Activated T-helper 2 cell treated with anti-CD3 and anti-CD28 coated beads, Interferon-gamma antibody, Interleukin-2, Interleukin-4, amounts not matched to agents 10 μg/mL and 5 μg/mL and 100 μg/mL, durations not matched to agents 14 hours and 24 hours and 36 hours (primary cell): Measurements from ENCODE around the gene OGFOD2. TPM values are rescaled to one million over a fixed set of nuclear protein-coding genes. Genes with fewer than 3 reads are reported as not detected.
"Not testable (repeated sequence)": the region's sequence is repeated elsewhere in the genome, so short reads cannot be mapped to it uniquely, and the experiment has no call there.

Experiments
- DNase-seq: peaks from one replicate; pipeline ENCODE4 v3.0.0; 2021; ENCODE audit warnings: low spot score
- H3K27ac Mint-ChIP-seq: one replicate; pipeline ENCODE4 v1.8.0; 2021; ENCODE audit warnings: mixed read lengths
- H3K27me3 Mint-ChIP-seq: one replicate; pipeline ENCODE4 v1.8.0; 2021; ENCODE audit warnings: low read depth, mixed read lengths
- H3K36me3 Mint-ChIP-seq: one replicate; pipeline ENCODE4 v1.8.0; 2021; ENCODE audit warnings: low read depth, mixed read lengths
- H3K4me1 Mint-ChIP-seq: one replicate; pipeline ENCODE4 v1.8.0; 2021; ENCODE audit warnings: low read depth, mixed read lengths
- H3K4me3 Mint-ChIP-seq: one replicate; pipeline ENCODE4 v1.8.0; 2021; ENCODE audit warnings: low read depth, mild to moderate bottlenecking, moderate library complexity, mixed read lengths
- H3K9me3 Mint-ChIP-seq: one replicate; pipeline ENCODE4 v1.8.0; 2021; ENCODE audit warnings: mixed read lengths
- intact Hi-C: fragments of 100-400 bp; cut with micrococcal nuclease; formaldehyde crosslinking; loops from one replicate; pipeline ENCODE4 v1.15.1; 2023
- total RNA-seq: library from RNA; stranded (reverse); gene quantifications from 2 replicates; pipeline ENCODE4 v1.2.3, GENCODE V29; 2022

The OGFOD2 gene
- 20.3 and 21.3 TPM in 2 replicates for total RNA-seq

- no peaks in the 10 kb centered on the region for H3K36me3 Mint-ChIP-seq
- no peaks in the 10 kb centered on the region for H3K9me3 Mint-ChIP-seq
- no peaks in the 10 kb centered on the region for H3K27me3 Mint-ChIP-seq
- H3K4me3 Mint-ChIP-seq = peak within 1 kb of the TSS; percentile 93
- H3K4me1 Mint-ChIP-seq = peaks cover 11% of the 10 kb centered on the region
- intact Hi-C loops = loop anchor here (1.0 to 5.0 kb wide), 7 partner anchors 9 to 607 kb away; partner anchors contain the start of genes ABCB9, KNTC1, MPHOSPH9 and MTRFR
- peak; percentile 92 for DNase-seq
- peak within 1 kb of the TSS; percentile 98 for H3K27ac Mint-ChIP-seq
Measured at GRCh38 chr12:122974892-122975789, at the start of gene OGFOD2. TSS of gene OGFOD2 (plus strand) at chr12:122975244. CDS start at chr12:122975252, 8 bp downstream.

- peaks cover 2% of the 10 kb centered on the region for H3K4me1 Mint-ChIP-seq
- no peak overlapping the region for H3K4me3 Mint-ChIP-seq
- no peak for DNase-seq
- intact Hi-C loops = no loop called here
- H3K9me3 Mint-ChIP-seq = no peaks in the 10 kb centered on the region
- H3K27ac Mint-ChIP-seq = no peak overlapping the region
- H3K36me3 Mint-ChIP-seq = no peaks in the 10 kb centered on the region
- H3K27me3 Mint-ChIP-seq = peaks cover 2% of the 10 kb centered on the region
Measured at GRCh38 chr12:122927756-122928403, 47.2 kb upstream of the OGFOD2 start.

- Mint-ChIP-seq H3K9me3 (no peaks in the 10 kb centered on the region), H3K36me3 (no peaks in the 10 kb centered on the region), H3K27me3 (peaks cover 2% of the 10 kb centered on the region), H3K27ac (no peak overlapping the region), H3K4me1 (peaks cover 2% of the 10 kb centered on the region), H3K4me3 (no peak overlapping the region)
- no peak for DNase-seq
- intact Hi-C loops = no loop called here
Measured at GRCh38 chr12:122928404-122929147, 46.5 kb upstream of the OGFOD2 start.

GRCh38 chr12:122929148-122929538, 45.9 kb upstream of the OGFOD2 start:
- no peaks in the 10 kb centered on the region for H3K9me3 Mint-ChIP-seq
- DNase-seq = no peak
- H3K4me1 Mint-ChIP-seq = peaks cover 2% of the 10 kb centered on the region
- H3K4me3 Mint-ChIP-seq = no peak overlapping the region
- H3K27me3 Mint-ChIP-seq = peaks cover 2% of the 10 kb centered on the region
- H3K36me3 Mint-ChIP-seq = no peaks in the 10 kb centered on the region
- intact Hi-C loops = no loop called here
- H3K27ac Mint-ChIP-seq = no peak overlapping the region

- H3K4me3 Mint-ChIP-seq = no peak overlapping the region
- intact Hi-C loops = no loop called here
- no peaks in the 10 kb centered on the region for H3K9me3 Mint-ChIP-seq
- no peak for DNase-seq
- no peak overlapping the region for H3K27ac Mint-ChIP-seq
- peaks cover 2% of the 10 kb centered on the region for H3K27me3 Mint-ChIP-seq
- peaks cover 2% of the 10 kb centered on the region for H3K4me1 Mint-ChIP-seq
- no peaks in the 10 kb centered on the region for H3K36me3 Mint-ChIP-seq
Measured at GRCh38 chr12:122929812-122930211, 45.2 kb upstream of the OGFOD2 start.

- no peak for DNase-seq
- H3K4me1 Mint-ChIP-seq = no peaks in the 10 kb centered on the region
- no peak overlapping the region for H3K27ac Mint-ChIP-seq
- no peaks in the 10 kb centered on the region for H3K36me3 Mint-ChIP-seq
- no peak overlapping the region for H3K4me3 Mint-ChIP-seq
- H3K9me3 Mint-ChIP-seq = no peaks in the 10 kb centered on the region
- H3K27me3 Mint-ChIP-seq = no peaks in the 10 kb centered on the region
- intact Hi-C loops = no loop called here
Measured at GRCh38 chr12:122932207-122932606, 42.8 kb upstream of the OGFOD2 start.

- DNase-seq = no peak
- Mint-ChIP-seq H3K27ac (no peak overlapping the region), H3K27me3 (no peaks in the 10 kb centered on the region), H3K4me3 (no peak overlapping the region), H3K4me1 (peaks cover 2% of the 10 kb centered on the region), H3K9me3 (no peaks in the 10 kb centered on the region), H3K36me3 (no peaks in the 10 kb centered on the region)
- intact Hi-C loops = no loop called here
Measured at GRCh38 chr12:122934722-122935121, 40.3 kb upstream of the OGFOD2 start.

- no peak overlapping the region for H3K4me3 Mint-ChIP-seq
- intact Hi-C loops = no loop called here
- H3K27ac Mint-ChIP-seq = no peak overlapping the region
- DNase-seq = no peak
- H3K27me3 Mint-ChIP-seq = no peaks in the 10 kb centered on the region
- no peaks in the 10 kb centered on the region for H3K36me3 Mint-ChIP-seq
- H3K4me1 Mint-ChIP-seq = peaks cover 2% of the 10 kb centered on the region
- H3K9me3 Mint-ChIP-seq = no peaks in the 10 kb centered on the region
Measured at GRCh38 chr12:122935318-122935717, 39.7 kb upstream of the OGFOD2 start.

- Mint-ChIP-seq H3K4me1 (peaks cover 2% of the 10 kb centered on the region), H3K27ac (no peak overlapping the region), H3K36me3 (no peaks in the 10 kb centered on the region), H3K9me3 (no peaks in the 10 kb centered on the region), H3K4me3 (no peak overlapping the region), H3K27me3 (no peaks in the 10 kb centered on the region)
- intact Hi-C loops = no loop called here
- DNase-seq = no peak
Measured at GRCh38 chr12:122937622-122938091, 37.4 kb upstream of the OGFOD2 start.

GRCh38 chr12:122939125-122939524, 35.9 kb upstream of the OGFOD2 start:
- H3K4me3 Mint-ChIP-seq = no peak overlapping the region
- peaks cover 5% of the 10 kb centered on the region for H3K4me1 Mint-ChIP-seq
- intact Hi-C loops = no loop called here
- no peak for DNase-seq
- no peaks in the 10 kb centered on the region for H3K9me3 Mint-ChIP-seq
- H3K36me3 Mint-ChIP-seq = no peaks in the 10 kb centered on the region
- no peaks in the 10 kb centered on the region for H3K27me3 Mint-ChIP-seq
- H3K27ac Mint-ChIP-seq = no peak overlapping the region

- H3K27ac Mint-ChIP-seq, H3K27me3 Mint-ChIP-seq, H3K36me3 Mint-ChIP-seq, H3K9me3 Mint-ChIP-seq, intact Hi-C loops, DNase-seq, H3K4me3 Mint-ChIP-seq: not testable (repeated sequence)
- peaks cover 11% of the 10 kb centered on the region for H3K4me1 Mint-ChIP-seq
Measured at GRCh38 chr12:122941351-122941750, 33.7 kb upstream of the OGFOD2 start.

GRCh38 chr12:122942637-122943036, 32.4 kb upstream of the OGFOD2 start:
- Mint-ChIP-seq H3K36me3 (no peaks in the 10 kb centered on the region), H3K27ac (no peak overlapping the region), H3K9me3 (no peaks in the 10 kb centered on the region), H3K4me1 (peaks cover 22% of the 10 kb centered on the region), H3K4me3 (no peak overlapping the region), H3K27me3 (no peaks in the 10 kb centered on the region)
- no peak for DNase-seq
- intact Hi-C loops = no loop called here
